BJ (cell line): ENCODE results near the gene KCNJ3. TPM values are rescaled to one million over a fixed set of nuclear protein-coding genes. Genes with fewer than 3 reads are reported as not detected.

Source experiments
- CTCF ChIA-PET: fragments of 350-600 bp; formaldehyde crosslinking; extraction: SDS; loops from one replicate; lab custom pipeline; 2021; ENCODE audit warnings: antibody characterized with exemption, inconsistent platforms; lab: Yijun Ruan, JAX
- POLR2A ChIA-PET: fragments of 300-600 bp; sonication (Branson Sonifier 250); formaldehyde crosslinking; extraction: SDS; loops from one replicate; lab custom pipeline; 2021; ENCODE audit warnings: antibody characterized with exemption; lab: Charles Lee
- DNase-seq: peaks from one replicate; pipeline ENCODE4 v3.0.0-alpha.2; 2011; ENCODE audit warnings: low read depth
- H3K27me3 ChIP-seq: 2 replicates; pipeline ENCODE4 v1.6.0; 2011; ENCODE audit warnings: low read length; ENCODE audit not compliant: control insufficient read depth, insufficient read depth
- H3K36me3 ChIP-seq: 2 replicates; pipeline ENCODE4 v1.5.1; 2011; ENCODE audit warnings: low read length; ENCODE audit not compliant: control insufficient read depth, insufficient read depth
- H3K4me3 ChIP-seq: 2 replicates; pipeline ENCODE4 v1.5.1; 2011; ENCODE audit warnings: low read depth, mild to moderate bottlenecking, control low read depth, low read length
- polyA plus RNA-seq: library from polyadenylated mRNA; depleted of rRNA; stranded (reverse); fragments of >200 nt; gene quantifications from 2 replicates; pipeline ENCODE4 v1.2.3, GENCODE V29; 2011
- TF ChIP-seq, protein P1 (sequence below): IDR thresholded peaks from 2 replicates; pipeline ENCODE4 v1.5.1; 2011; ENCODE audit warnings: low read depth, mild to moderate bottlenecking, control low read depth, inconsistent platforms, low read length, moderate library complexity; ENCODE audit not compliant: insufficient read depth

KCNJ3 gene
- polyA plus RNA-seq, 1 experiment, result 3.2 TPM

GRCh38 chr2:154673694-154674093, 24.8 kb upstream of the KCNJ3 start:
- Histone ChIP-seq H3K36me3 (no peaks in the 10 kb centered on the region), H3K27me3 (no peaks in the 10 kb centered on the region), H3K4me3 (no peak overlapping the region)
- ChIA-PET CTCF (interaction anchor here (0.9 kb wide), 1 partner anchor 17 kb away, joined by 3 read pairs; no protein-coding TSS in a partner anchor), POLR2A (no interaction called here)
- TF ChIP-seq, protein P1, sequence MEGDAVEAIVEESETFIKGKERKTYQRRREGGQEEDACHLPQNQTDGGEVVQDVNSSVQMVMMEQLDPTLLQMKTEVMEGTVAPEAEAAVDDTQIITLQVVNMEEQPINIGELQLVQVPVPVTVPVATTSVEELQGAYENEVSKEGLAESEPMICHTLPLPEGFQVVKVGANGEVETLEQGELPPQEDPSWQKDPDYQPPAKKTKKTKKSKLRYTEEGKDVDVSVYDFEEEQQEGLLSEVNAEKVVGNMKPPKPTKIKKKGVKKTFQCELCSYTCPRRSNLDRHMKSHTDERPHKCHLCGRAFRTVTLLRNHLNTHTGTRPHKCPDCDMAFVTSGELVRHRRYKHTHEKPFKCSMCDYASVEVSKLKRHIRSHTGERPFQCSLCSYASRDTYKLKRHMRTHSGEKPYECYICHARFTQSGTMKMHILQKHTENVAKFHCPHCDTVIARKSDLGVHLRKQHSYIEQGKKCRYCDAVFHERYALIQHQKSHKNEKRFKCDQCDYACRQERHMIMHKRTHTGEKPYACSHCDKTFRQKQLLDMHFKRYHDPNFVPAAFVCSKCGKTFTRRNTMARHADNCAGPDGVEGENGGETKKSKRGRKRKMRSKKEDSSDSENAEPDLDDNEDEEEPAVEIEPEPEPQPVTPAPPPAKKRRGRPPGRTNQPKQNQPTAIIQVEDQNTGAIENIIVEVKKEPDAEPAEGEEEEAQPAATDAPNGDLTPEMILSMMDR, result no peak
- DNase-seq, result no peak

DNA sequence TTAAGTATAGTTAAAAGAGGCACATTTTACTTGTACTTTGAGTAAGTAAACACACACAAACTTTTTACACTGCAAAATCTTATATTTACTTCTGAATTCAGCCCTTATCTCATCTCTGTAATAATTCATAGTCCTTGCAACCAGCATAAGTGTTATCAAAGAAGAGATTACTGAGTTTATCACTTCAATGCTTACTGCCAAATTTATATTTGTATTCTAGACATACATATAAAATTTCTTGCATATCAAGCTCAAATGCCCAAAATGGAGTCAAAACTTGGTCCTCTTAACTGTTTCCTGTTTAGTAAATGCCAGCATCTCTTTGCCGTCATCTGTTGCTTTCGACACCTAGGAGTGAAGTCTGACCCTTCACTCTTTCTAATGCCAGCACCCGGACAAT, 21.1 kb upstream of the KCNJ3 start:
- TF ChIP-seq, protein P1, result no peak
- CTCF ChIA-PET, result no interaction called here

DNA sequence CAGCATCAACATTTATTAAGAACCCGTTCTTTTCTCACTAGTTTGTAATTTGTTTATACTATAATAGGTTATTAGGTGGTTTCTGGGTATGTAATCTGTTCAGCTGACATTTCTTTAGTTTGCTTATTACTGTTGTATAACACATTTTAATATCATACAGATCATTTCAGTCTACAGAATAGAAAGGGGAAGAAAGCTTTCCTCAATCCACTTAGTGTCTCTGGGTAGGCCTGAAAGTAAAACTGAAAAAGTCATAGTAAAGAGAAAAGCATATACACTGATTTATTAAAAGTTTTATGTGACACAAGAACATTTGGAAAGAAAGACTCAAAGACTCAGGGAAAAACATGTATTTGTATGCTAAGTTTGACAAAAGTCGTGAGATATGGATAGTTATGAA, 16.8 kb upstream of the KCNJ3 start:
- CTCF ChIA-PET, result no interaction called here
- POLR2A ChIA-PET, result no interaction called here
- TF ChIP-seq, protein P1, result no peak
- H3K4me3 ChIP-seq, result no peak overlapping the region
- no peaks in the 10 kb centered on the region for H3K36me3 ChIP-seq
- DNase-seq, result no peak
- no peaks in the 10 kb centered on the region for H3K27me3 ChIP-seq

More for the DNA sequence above, 21.1 kb upstream of the KCNJ3 start:
- no peaks in the 10 kb centered on the region for H3K27me3 ChIP-seq
- POLR2A ChIA-PET, result no interaction called here
- no peaks in the 10 kb centered on the region for H3K36me3 ChIP-seq
- H3K4me3 ChIP-seq, result no peak overlapping the region
- no peak for DNase-seq

GRCh38 chr2:154686162-154686561, 12.3 kb upstream of the KCNJ3 start:
- DNase-seq, result no peak
- CTCF ChIA-PET, result interaction anchor here (1.2 kb wide), 1 partner anchor 11 kb away, joined by 3 read pairs; no protein-coding TSS in a partner anchor
- POLR2A ChIA-PET, result no interaction called here
- Histone ChIP-seq H3K4me3 (no peak overlapping the region), H3K36me3 (no peaks in the 10 kb centered on the region), H3K27me3 (no peaks in the 10 kb centered on the region)
- TF ChIP-seq, protein P1, result no peak

DNA sequence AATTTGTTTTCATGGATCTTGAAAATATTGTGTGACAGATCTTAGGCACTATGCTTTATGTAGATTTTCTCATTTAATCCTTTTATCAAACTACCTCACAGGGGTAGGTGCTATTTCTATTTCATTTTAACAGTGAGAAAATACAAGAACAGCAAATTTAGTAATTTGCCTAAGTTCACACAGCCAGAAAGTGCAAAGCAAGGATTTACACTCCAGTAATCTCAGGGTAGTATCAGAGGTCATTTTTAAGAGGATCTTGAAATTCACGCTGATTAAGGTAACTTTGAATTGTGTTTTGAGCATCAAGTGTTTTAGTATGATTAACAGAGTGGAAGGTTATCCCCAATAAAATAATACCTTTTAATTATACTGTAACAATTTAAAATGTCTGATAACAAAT, 10.1 kb upstream of the KCNJ3 start:
- ChIA-PET CTCF (no interaction called here), POLR2A (no interaction called here)
- TF ChIP-seq, protein P1, result no peak

More for the DNA sequence above, 10.1 kb upstream of the KCNJ3 start:
- H3K36me3 ChIP-seq, result no peaks in the 10 kb centered on the region
- H3K27me3 ChIP-seq, result no peaks in the 10 kb centered on the region
- DNase-seq, result no peak
- H3K4me3 ChIP-seq, result no peak overlapping the region
